HepG2 (cell line): ENCODE data around the gene DENND2D. TPM values are rescaled to one million over a fixed set of nuclear protein-coding genes. Genes with fewer than 3 reads are reported as not detected.
A peak's percentile ranks its signal among the peaks of the same experiment; 100 is the strongest.

Source experiments
- ATF3 ChIP-seq: sonication (generic); formaldehyde crosslinking; IDR thresholded peaks from 2 replicates; pipeline ENCODE4 v1.4.0; 2020; ENCODE audit warnings: missing genetic modification reagents
- E2F1 ChIP-seq: sonication (generic); formaldehyde crosslinking; IDR thresholded peaks from 2 replicates; pipeline ENCODE4 v1.5.0; 2020; ENCODE audit warnings: missing genetic modification reagents
- GATAD2A ChIP-seq: IDR thresholded peaks from 2 replicates; pipeline ENCODE4 v1.6.1; 2016
- IKZF5 ChIP-seq: IDR thresholded peaks from 2 replicates; pipeline ENCODE4 v1.6.1; 2018; ENCODE audit warnings: missing genetic modification reagents, mild to moderate bottlenecking, missing compliant biosample characterization
- ZBTB1 ChIP-seq: sonication (generic); formaldehyde crosslinking; IDR thresholded peaks from 2 replicates; pipeline ENCODE4 v1.4.0; 2020; ENCODE audit warnings: missing genetic modification reagents, borderline replicate concordance
- ZNF318 ChIP-seq: sonication (generic); formaldehyde crosslinking; IDR thresholded peaks from 2 replicates; pipeline ENCODE4 v1.4.0; 2020; ENCODE audit warnings: mild to moderate bottlenecking, missing genetic modification reagents
- ZNF44 ChIP-seq: sonication (generic); formaldehyde crosslinking; IDR thresholded peaks from 2 replicates; pipeline ENCODE4 v1.5.1; 2020; ENCODE audit warnings: mild to moderate bottlenecking, missing genetic modification reagents
- ZNF646 ChIP-seq: sonication (generic); formaldehyde crosslinking; IDR thresholded peaks from 2 replicates; pipeline ENCODE4 v1.9.0; 2021; ENCODE audit warnings: mild to moderate bottlenecking, missing genetic modification reagents
- polyA plus RNA-seq, 8 experiments: library from polyadenylated mRNA; depleted of rRNA in 3 of 8; stranded (reverse) in 7 of 8; unstranded in 1 of 8; fragments of >200 nt; fragmentation: Illumina TruSeq in 4 of 8; extraction: Trizol in 4 of 8; gene quantifications; 2 replicates each; pipeline versions ENCODE4 v1.2.1 to v1.2.3, GENCODE V29; 2011 to 2016; ENCODE audit warnings: low read depth in 4 of 8, missing spikeins in 1 of 8, mixed read lengths in 1 of 8; ENCODE audit not compliant: insufficient read depth in 1 of 8
- total RNA-seq, 5 experiments: library from RNA; depleted of rRNA; stranded (reverse); fragments of >200 nt; fragmentation: Illumina TruSeq; extraction: Trizol; gene quantifications; 2 replicates each; pipeline ENCODE4 v1.2.3, GENCODE V29; 2016; ENCODE audit warnings: low read depth in 1 of 5

Gene DENND2D
- total and polyA plus RNA-seq, 2 of the 13 experiments (the other 11 are each of a cell fraction or from before 2014, with no cell fraction given), result 0.04 TPM; not detected in 1

- TF ChIP-seq ZNF318 (CRISPR knock-in tag) (no peak), IKZF5 (CRISPR knock-in tag) (peak; percentile 49; the same call in 1 of the 2 replicates), ZBTB1 (no peak), GATAD2A (CRISPR knock-in tag) (0 out of 2 replicates have a peak, but pooled peaks have one; percentile 27), ATF3 (no peak), ZNF44 (CRISPR knock-in tag) (no peak), ZNF646 (no peak), E2F1 (no peak)
Observed at GRCh38 chr1:111222308-111223125, 22.1 kb upstream of the DENND2D start (continued).
